Renal cortical epithelial cell (primary cell): Measurements from ENCODE around the gene BMI1. TPM values are rescaled to one million over a fixed set of nuclear protein-coding genes. Genes with fewer than 3 reads are reported as not detected.

ENCODE experiments used
- DNase-seq: peaks from one replicate; pipeline ENCODE4 v3.0.0-alpha.2; 2011; ENCODE audit warnings: low read depth
- total RNA-seq: library from RNA; depleted of rRNA; stranded (reverse); fragments of >200 nt; gene quantifications from 2 replicates; pipeline ENCODE4 v1.2.3, GENCODE V29; 2014

Gene BMI1
- total RNA-seq, 1 donor from 2014 or later = 78.9 TPM

- DNase-seq = peak; percentile 4
Measured at GRCh38 chr10:22366771-22367170, 45.9 kb downstream of the BMI1 start.

GRCh38 chr10:22367471-22367870 is 46.6 kb downstream of the BMI1 start:
- DNase-seq = no peak

- no peak for DNase-seq
Measured at GRCh38 chr10:22368402-22368801, 47.5 kb downstream of the BMI1 start.

GRCh38 chr10:22368981-22369380 is 48.1 kb downstream of the BMI1 start:
- no peak for DNase-seq

- DNase-seq = peak; percentile 65
Measured at GRCh38 chr10:22369434-22370072, 48.7 kb downstream of the BMI1 start.

- no peak for DNase-seq
Measured at GRCh38 chr10:22370320-22370719, 49.4 kb downstream of the BMI1 start.

GRCh38 chr10:22372298-22372697 is 51.4 kb downstream of the BMI1 start:
- DNase-seq = no peak

GRCh38 chr10:22372917-22373316 is 52.0 kb downstream of the BMI1 start:
- no peak for DNase-seq

GRCh38 chr10:22374489-22375126 is 53.7 kb downstream of the BMI1 start:
- DNase-seq = no peak

GRCh38 chr10:22379059-22379458 is 58.2 kb downstream of the BMI1 start:
- DNase-seq = no peak

Other genes with a start within 250 kb of the BMI1 start
- gene EBLN1, start 103.1 kb upstream of the BMI1 start, total RNA-seq = not detected in 2 replicates
- 49.1 and 52.9 TPM in 2 replicates for gene COMMD3, start 4.7 kb upstream of the BMI1 start, total RNA-seq
- 0.70 TPM in 1 of 2 replicates, not detected in the other for gene SPAG6, start 24.4 kb downstream of the BMI1 start, total RNA-seq